SH-SY5Y (cell line): ENCODE measurements around the gene TECPR2.

ENCODE experiments used
- GATA2 ChIP-seq: IDR thresholded peaks from 2 replicates; pipeline ENCODE4 v1.6.1; 2011; ENCODE audit warnings: mild to moderate bottlenecking, low read depth, low read length
- GATA3 ChIP-seq: IDR thresholded peaks from 2 replicates; pipeline ENCODE4 v1.6.1; 2011; ENCODE audit warnings: low read depth, mild to moderate bottlenecking, low read length, moderate library complexity

GRCh38 chr14:102507857-102508312, 145.1 kb downstream of the TECPR2 start:
- no peak for TF ChIP-seq GATA2
- no peak for TF ChIP-seq GATA3
